ENCODE data around the gene WDR1.

DNA sequence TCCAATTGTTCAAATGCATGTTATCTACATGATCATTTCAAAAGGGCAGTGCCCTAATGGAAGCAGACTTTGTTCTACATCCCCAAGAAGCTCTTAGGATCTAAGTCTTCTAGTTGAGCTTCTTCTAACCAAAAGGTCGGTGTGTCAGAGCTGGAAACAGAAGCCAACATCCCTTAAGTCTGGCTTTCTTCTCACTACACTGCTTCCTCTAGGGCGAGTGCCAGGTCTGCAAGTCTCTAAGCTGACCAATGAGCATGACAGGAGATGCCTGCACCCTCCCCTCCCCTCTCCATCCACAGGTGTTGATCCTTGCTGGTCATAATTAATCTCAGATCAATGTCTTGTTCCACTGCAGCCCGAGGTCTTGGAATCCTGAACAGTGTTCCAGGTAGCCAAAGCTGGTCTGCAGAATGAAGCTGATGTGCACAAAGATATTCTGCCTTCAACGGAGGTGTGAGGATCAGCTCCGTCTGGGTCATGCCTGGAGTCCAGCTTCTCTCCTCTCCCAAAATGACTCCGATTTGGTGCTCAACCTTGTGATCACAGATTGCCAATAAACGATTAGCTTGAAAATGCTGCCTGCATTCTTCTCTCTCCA is 44.1 kb downstream of the WDR1 start:
- TF ChIP-seq, protein P1, sequence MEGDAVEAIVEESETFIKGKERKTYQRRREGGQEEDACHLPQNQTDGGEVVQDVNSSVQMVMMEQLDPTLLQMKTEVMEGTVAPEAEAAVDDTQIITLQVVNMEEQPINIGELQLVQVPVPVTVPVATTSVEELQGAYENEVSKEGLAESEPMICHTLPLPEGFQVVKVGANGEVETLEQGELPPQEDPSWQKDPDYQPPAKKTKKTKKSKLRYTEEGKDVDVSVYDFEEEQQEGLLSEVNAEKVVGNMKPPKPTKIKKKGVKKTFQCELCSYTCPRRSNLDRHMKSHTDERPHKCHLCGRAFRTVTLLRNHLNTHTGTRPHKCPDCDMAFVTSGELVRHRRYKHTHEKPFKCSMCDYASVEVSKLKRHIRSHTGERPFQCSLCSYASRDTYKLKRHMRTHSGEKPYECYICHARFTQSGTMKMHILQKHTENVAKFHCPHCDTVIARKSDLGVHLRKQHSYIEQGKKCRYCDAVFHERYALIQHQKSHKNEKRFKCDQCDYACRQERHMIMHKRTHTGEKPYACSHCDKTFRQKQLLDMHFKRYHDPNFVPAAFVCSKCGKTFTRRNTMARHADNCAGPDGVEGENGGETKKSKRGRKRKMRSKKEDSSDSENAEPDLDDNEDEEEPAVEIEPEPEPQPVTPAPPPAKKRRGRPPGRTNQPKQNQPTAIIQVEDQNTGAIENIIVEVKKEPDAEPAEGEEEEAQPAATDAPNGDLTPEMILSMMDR (IDR thresholded peaks at IDR 0.05; ENCODE audit: low read depth, low read length) = no peak
- no peak for TF ChIP-seq EZH2phosphoT487 (IDR thresholded peaks at IDR 0.05; ENCODE audit: low read depth)
